OCI-LY7 (cell line): ENCODE measurements around the gene SLC30A2. TPM values are rescaled to one million over a fixed set of nuclear protein-coding genes. Genes with fewer than 3 reads are reported as not detected.

Experiments used
- BruUV-seq: library from RNA; stranded (reverse); fragments of 400-500 nt; replicated peaks from 2 replicates; lab custom pipeline; 2021; lab: Mats Ljungman, UMichigan
- CTCF ChIA-PET: fragments of 300-600 bp; sonication (Branson Sonifier 250); formaldehyde crosslinking; loops from one replicate; lab custom pipeline; 2022; ENCODE audit warnings: antibody characterized with exemption; ENCODE audit not compliant: unreplicated experiment; lab: Charles Lee
- POLR2A ChIA-PET: fragments of 300-600 bp; sonication (Branson Sonifier 250); formaldehyde crosslinking; loops from one replicate; lab custom pipeline; 2022; ENCODE audit warnings: antibody characterized with exemption; lab: Charles Lee
- DNase-seq: peaks from one replicate; pipeline ENCODE4 v3.0.0-alpha.2; 2015; ENCODE audit warnings: low spot score
- H2AFZ ChIP-seq: fragments of 200-600 bp; sonication (generic), shearing (Covaris generic); 2 replicates; pipeline ENCODE4 v1.6.1; 2014; ENCODE audit warnings: mild to moderate bottlenecking, antibody characterized with exemption, low read length, moderate library complexity
- H3K27ac ChIP-seq: fragments of 200-600 bp; sonication (generic); 2 replicates; pipeline ENCODE4 v1.5.1; 2014; ENCODE audit warnings: mixed run types, low read depth, mild to moderate bottlenecking, moderate library complexity, low read length, inconsistent platforms; ENCODE audit not compliant: poor library complexity, severe bottlenecking
- H3K36me3 ChIP-seq: fragments of 200-600 bp; sonication (generic); 2 replicates; pipeline ENCODE4 v1.6.1; 2014; ENCODE audit warnings: mild to moderate bottlenecking, antibody characterized with exemption, low read length, moderate library complexity, mixed read lengths; ENCODE audit not compliant: insufficient read depth
- H3K4me1 ChIP-seq: fragments of 200-600 bp; sonication (generic); 2 replicates; pipeline ENCODE4 v1.5.1; 2014; ENCODE audit warnings: mild to moderate bottlenecking, low read length; ENCODE audit not compliant: insufficient read depth, poor library complexity, severe bottlenecking
- H3K4me2 ChIP-seq: fragments of 200-600 bp; sonication (generic); 2 replicates; pipeline ENCODE4 v1.6.1; 2014; ENCODE audit warnings: mild to moderate bottlenecking, low read length
- H3K4me3 ChIP-seq: fragments of 200-600 bp; sonication (generic); 2 replicates; pipeline ENCODE4 v1.5.1; 2014; ENCODE audit warnings: mild to moderate bottlenecking, low read depth, low read length; ENCODE audit not compliant: poor library complexity, severe bottlenecking
- H3K79me2 ChIP-seq: fragments of 200-600 bp; sonication (generic); 2 replicates; pipeline ENCODE4 v1.6.1; 2016; ENCODE audit warnings: low read depth, mild to moderate bottlenecking, low read length, moderate library complexity, mixed read lengths; ENCODE audit not compliant: insufficient read depth
- H3K9me2 ChIP-seq: fragments of 200-600 bp; sonication (generic); 2 replicates; pipeline ENCODE4 v1.6.1; 2016; ENCODE audit warnings: mild to moderate bottlenecking, low read length, mixed read lengths; ENCODE audit not compliant: insufficient read depth
- H3K9me3 ChIP-seq: fragments of 200-600 bp; sonication (generic); 2 replicates; pipeline ENCODE4 v1.6.1; 2014; ENCODE audit warnings: mild to moderate bottlenecking, mixed run types, low read length, mixed read lengths
- H4K20me1 ChIP-seq: fragments of 200-600 bp; sonication (generic); 2 replicates; pipeline ENCODE4 v1.6.1; 2014; ENCODE audit warnings: mild to moderate bottlenecking, antibody characterized with exemption, low read length, moderate library complexity, mixed read lengths; ENCODE audit not compliant: insufficient read depth
- EZH2phosphoT487 ChIP-seq: fragments of 200-600 bp; sonication (generic); IDR thresholded peaks from 2 replicates; pipeline ENCODE4 v1.6.1; 2018; ENCODE audit warnings: low read depth, borderline replicate concordance, mild to moderate bottlenecking, mixed run types, antibody characterized with exemption, low read length, moderate library complexity, mixed read lengths
- intact Hi-C: fragments of 100-400 bp; cut with micrococcal nuclease; formaldehyde crosslinking; loops from one replicate; pipeline ENCODE4 v1.10.0; 2022; ENCODE audit not compliant: unreplicated experiment
- total RNA-seq, 2 experiments: library from RNA; depleted of rRNA in 1 of 2; stranded (reverse); fragments of >200 nt in 1 of 2; shearing (Covaris generic) in 1 of 2; gene quantifications; 2 replicates each; pipeline ENCODE4 v1.2.3, GENCODE V29; 2014 to 2022
- TF ChIP-seq, protein P1 (sequence below): fragments of 200-600 bp; sonication (generic); conservative IDR thresholded peaks from 2 replicates; pipeline ENCODE4 v1.5.1; 2014; ENCODE audit warnings: mild to moderate bottlenecking, antibody characterized with exemption, low read length, moderate library complexity, mixed read lengths

SLC30A2 gene
- total RNA-seq, 2 experiments from 2014 or later = not detected

DNA sequence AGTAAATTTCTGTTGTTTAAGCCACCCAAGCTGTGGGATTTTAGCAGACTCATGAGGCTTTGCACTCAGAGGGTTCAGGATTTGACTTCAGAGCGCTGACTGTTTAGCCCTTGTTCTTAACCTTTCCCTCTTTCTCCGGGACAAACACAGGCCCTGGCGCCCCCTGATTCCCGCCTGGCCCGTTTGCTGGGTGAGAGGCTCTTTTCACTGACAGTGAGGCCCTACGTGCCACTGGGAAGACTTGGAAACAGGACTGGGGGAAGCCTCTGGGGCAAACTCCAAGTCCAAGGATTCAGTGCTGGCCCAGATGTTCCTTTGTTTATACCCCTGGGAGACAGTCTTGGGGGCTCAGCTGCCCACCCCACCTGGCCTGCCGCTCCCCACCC is 33.3 kb upstream of the SLC30A2 start:
- H4K20me1 ChIP-seq = no peaks in the 10 kb centered on the region
- H2AFZ ChIP-seq = no peak overlapping the region
- ChIA-PET CTCF (no interaction called here), POLR2A (no interaction called here)
- H3K36me3 ChIP-seq = no peaks in the 10 kb centered on the region
- no peak overlapping the region for H3K4me2 ChIP-seq
- no peak for DNase-seq
- H3K9me3 ChIP-seq = no peaks in the 10 kb centered on the region
- TF ChIP-seq, protein P1, sequence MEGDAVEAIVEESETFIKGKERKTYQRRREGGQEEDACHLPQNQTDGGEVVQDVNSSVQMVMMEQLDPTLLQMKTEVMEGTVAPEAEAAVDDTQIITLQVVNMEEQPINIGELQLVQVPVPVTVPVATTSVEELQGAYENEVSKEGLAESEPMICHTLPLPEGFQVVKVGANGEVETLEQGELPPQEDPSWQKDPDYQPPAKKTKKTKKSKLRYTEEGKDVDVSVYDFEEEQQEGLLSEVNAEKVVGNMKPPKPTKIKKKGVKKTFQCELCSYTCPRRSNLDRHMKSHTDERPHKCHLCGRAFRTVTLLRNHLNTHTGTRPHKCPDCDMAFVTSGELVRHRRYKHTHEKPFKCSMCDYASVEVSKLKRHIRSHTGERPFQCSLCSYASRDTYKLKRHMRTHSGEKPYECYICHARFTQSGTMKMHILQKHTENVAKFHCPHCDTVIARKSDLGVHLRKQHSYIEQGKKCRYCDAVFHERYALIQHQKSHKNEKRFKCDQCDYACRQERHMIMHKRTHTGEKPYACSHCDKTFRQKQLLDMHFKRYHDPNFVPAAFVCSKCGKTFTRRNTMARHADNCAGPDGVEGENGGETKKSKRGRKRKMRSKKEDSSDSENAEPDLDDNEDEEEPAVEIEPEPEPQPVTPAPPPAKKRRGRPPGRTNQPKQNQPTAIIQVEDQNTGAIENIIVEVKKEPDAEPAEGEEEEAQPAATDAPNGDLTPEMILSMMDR = no peak
- BruUV-seq = no TSS peak
- no peak overlapping the region for H3K4me3 ChIP-seq
- intact Hi-C loops = no loop called here
- H3K27ac ChIP-seq = no peak overlapping the region
- H3K79me2 ChIP-seq = no peaks in the 10 kb centered on the region
- no peaks in the 10 kb centered on the region for H3K4me1 ChIP-seq
- H3K9me2 ChIP-seq = no peaks in the 10 kb centered on the region

DNA sequence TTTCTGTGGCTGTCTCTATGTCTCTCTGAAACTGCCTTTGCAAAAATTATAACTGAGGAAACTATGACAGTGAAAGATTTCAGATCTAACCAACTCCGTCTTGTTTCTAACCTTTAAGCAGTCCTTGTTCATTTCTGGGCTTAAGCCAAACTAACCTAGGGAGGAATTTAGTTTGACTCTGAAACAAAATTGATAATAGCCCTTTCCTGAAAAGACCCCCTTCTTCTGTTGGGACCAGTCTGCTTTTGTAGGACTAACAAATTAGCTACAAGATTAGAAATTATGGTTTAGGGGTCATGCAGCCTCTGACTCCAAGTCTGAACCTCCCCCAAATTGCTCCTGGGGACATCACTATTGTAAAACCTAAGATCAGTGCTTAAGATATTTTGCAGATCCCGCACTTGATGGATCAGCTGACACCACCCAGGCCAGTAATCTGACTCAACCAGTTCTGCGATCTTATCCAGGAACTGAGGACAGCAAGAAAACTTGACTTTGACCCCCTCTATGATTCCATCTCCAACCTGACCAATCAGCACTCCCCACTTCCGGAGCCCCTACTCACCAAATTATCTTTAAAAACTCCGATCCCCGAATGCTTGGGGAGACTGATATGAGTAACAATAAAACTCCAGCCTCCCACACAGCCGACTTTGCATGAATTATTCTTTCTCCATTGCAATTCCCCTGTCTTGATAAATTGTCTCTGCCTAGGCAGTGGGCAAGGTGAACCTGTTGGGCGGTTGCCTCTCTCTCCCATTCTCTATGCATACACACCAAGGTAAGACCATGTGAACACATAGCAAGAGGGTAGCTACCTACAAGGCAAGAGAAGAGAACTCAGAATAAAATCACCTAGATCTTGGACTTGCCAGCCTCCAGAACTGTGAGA is 32.6 kb upstream of the SLC30A2 start:
- Histone ChIP-seq H3K36me3 (no peaks in the 10 kb centered on the region), H3K4me2 (no peak overlapping the region), H3K9me3 (no peaks in the 10 kb centered on the region), H3K4me3 (no peak overlapping the region), H3K27ac (no peak overlapping the region), H3K79me2 (no peaks in the 10 kb centered on the region), H2AFZ (no peak overlapping the region), H3K9me2 (no peaks in the 10 kb centered on the region), H4K20me1 (no peaks in the 10 kb centered on the region), H3K4me1 (no peaks in the 10 kb centered on the region)
- CTCF ChIA-PET = no interaction called here
- no TSS peak for BruUV-seq
- POLR2A ChIA-PET = interaction anchor here (0.6 kb wide), 1 partner anchor 79 kb away, joined by 3 read pairs; no protein-coding TSS in a partner anchor
- intact Hi-C loops = no loop called here
- no peak for DNase-seq
- TF ChIP-seq, protein P1 = no peak
- TF ChIP-seq EZH2phosphoT487 = no peak

DNA sequence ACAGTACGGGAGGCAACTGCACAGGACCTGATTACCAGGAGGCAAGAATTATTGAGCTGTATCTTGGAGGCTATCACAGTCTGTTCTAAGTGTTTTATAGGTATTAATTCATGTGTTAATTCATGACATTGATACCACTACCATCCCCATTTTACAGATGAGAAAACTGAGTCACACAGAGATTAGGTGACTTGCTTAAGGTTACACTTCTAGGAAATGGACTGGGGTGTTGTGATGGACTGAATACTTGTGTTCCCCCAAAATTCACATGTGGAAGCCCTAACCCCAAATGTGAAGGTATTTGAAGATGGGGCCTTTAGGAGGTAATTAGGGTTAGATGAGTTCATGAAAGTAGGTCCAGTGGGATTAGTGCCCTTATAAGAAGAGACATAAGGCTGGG is 31.6 kb upstream of the SLC30A2 start:
- CTCF ChIA-PET = no interaction called here
- intact Hi-C loops = no loop called here
- Histone ChIP-seq H3K4me1 (no peaks in the 10 kb centered on the region), H4K20me1 (no peaks in the 10 kb centered on the region), H3K36me3 (no peaks in the 10 kb centered on the region), H3K9me3 (no peaks in the 10 kb centered on the region), H3K27ac (no peak overlapping the region), H3K4me3 (no peak overlapping the region), H2AFZ (no peak overlapping the region), H3K4me2 (no peak overlapping the region), H3K79me2 (no peaks in the 10 kb centered on the region), H3K9me2 (no peaks in the 10 kb centered on the region)
- DNase-seq = no peak
- no peak for TF ChIP-seq EZH2phosphoT487
- TF ChIP-seq, protein P1 = no peak
- no TSS peak for BruUV-seq
- POLR2A ChIA-PET = no interaction called here
